GM18517 (cell line): Measurements from ENCODE around the gene ZNF784.

Experiments
- ATAC-seq: cut with Tn5 transposase; IDR thresholded peaks from one replicate; pipeline ENCODE4 v1.9.1; 2021; ENCODE audit warnings: mild to moderate bottlenecking, moderate library complexity; ENCODE audit not compliant: unreplicated experiment

Gene ZNF784

GRCh38 chr19:55624109-55625003, at the start of gene ZNF784:
Gene ZNF784 (minus strand): TSS chr19:55624566. CDS start chr19:55624561, 5 bp downstream.
- no peak for ATAC-seq

- ATAC-seq: no peak
These were observed 49.5 kb upstream of the ZNF784 start for GRCh38 chr19:55673889-55674288.

GRCh38 chr19:55673465-55673864, 49.1 kb upstream of the ZNF784 start:
- no peak for ATAC-seq

- no peak for ATAC-seq
These were observed 48.1 kb upstream of the ZNF784 start for GRCh38 chr19:55672418-55672817.

- no peak for ATAC-seq
These were observed 46.6 kb upstream of the ZNF784 start for GRCh38 chr19:55671054-55671378.

GRCh38 chr19:55670280-55671053, 46.1 kb upstream of the ZNF784 start:
- no peak for ATAC-seq

- ATAC-seq: no peak
These were observed 45.3 kb upstream of the ZNF784 start for GRCh38 chr19:55669418-55670279.

- no peak for ATAC-seq
These were observed 44.4 kb upstream of the ZNF784 start for GRCh38 chr19:55668603-55669348.

- no peak for ATAC-seq
These were observed 43.6 kb upstream of the ZNF784 start for GRCh38 chr19:55667958-55668357.

GRCh38 chr19:55667511-55667910, 43.1 kb upstream of the ZNF784 start:
- ATAC-seq: no peak

GRCh38 chr19:55667006-55667381, 42.6 kb upstream of the ZNF784 start:
- no peak for ATAC-seq

- ATAC-seq: no peak
These were observed 42.1 kb upstream of the ZNF784 start for GRCh38 chr19:55666343-55667005.

- ATAC-seq: no peak
These were observed 39.6 kb upstream of the ZNF784 start for GRCh38 chr19:55663846-55664536.

- no peak for ATAC-seq
These were observed 37.5 kb upstream of the ZNF784 start for GRCh38 chr19:55661826-55662225.

GRCh38 chr19:55660991-55661390, 36.6 kb upstream of the ZNF784 start:
- ATAC-seq: no peak

- ATAC-seq: no peak
These were observed 36.0 kb upstream of the ZNF784 start for GRCh38 chr19:55660404-55660803.

GRCh38 chr19:55659822-55660221, 35.5 kb upstream of the ZNF784 start:
- no peak for ATAC-seq

GRCh38 chr19:55658846-55659459, 34.6 kb upstream of the ZNF784 start:
- ATAC-seq: no peak
